Measurements from ENCODE around the gene ST8SIA3.
"Not testable (repeated sequence)": the region's sequence is repeated elsewhere in the genome, so short reads cannot be mapped to it uniquely, and the experiment has no call there.

ST8SIA3 gene

DNA sequence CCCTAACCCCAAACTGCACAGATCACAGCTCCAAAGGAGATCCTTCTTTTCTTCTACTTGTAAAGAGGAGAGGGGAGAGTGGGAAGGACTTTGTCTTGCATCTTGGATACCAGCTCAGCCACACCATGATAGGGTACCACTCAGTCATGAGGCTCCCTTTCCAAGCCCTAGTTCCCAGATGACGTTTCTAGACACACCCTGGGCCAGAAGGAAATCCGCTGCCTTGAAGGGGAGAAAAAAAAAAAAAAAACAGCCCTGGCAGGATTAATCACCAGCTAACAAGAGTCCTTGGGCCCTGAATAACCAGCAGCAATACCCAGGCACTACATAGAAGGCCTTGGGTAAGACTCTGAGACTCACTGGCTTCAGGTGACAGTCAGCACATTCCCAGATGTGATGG is 36.9 kb downstream of the ST8SIA3 start:
- no peak overlapping the region for H3K4me3 ChIP-seq (ENCODE audit: control insufficient read depth, low read depth, low read length)
- no peak for DNase-seq (ENCODE audit: low read depth)
- TF ChIP-seq CTCF (conservative IDR thresholded peaks at IDR 0.05; ENCODE audit: control insufficient read depth, insufficient read depth, low read depth, low read length), result no peak

DNA sequence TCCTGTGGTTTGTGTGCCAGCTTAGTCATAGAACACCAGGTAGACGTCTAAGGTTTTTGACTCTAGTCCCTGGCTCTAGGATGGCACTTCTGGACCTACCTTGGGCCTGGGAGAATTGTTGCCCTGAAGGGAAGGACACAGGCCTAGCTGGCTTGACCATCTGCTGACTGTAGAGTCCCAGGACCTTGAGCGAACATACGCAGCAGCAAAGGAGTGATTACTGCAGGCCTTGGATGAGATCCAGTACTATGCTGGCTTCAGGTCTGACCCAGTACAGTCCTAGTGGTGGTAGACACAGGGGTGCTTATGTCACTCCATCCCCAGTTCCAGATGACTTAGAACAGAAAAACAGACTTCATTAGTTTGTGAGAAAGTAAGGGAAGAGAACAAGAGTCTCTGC is 37.7 kb downstream of the ST8SIA3 start:
- H3K4me3 ChIP-seq (ENCODE audit: control insufficient read depth, low read depth, low read length), result no peak overlapping the region
- no peak for TF ChIP-seq CTCF (conservative IDR thresholded peaks at IDR 0.05; ENCODE audit: control insufficient read depth, insufficient read depth, low read depth, low read length)
- DNase-seq (ENCODE audit: low read depth), result no peak

DNA sequence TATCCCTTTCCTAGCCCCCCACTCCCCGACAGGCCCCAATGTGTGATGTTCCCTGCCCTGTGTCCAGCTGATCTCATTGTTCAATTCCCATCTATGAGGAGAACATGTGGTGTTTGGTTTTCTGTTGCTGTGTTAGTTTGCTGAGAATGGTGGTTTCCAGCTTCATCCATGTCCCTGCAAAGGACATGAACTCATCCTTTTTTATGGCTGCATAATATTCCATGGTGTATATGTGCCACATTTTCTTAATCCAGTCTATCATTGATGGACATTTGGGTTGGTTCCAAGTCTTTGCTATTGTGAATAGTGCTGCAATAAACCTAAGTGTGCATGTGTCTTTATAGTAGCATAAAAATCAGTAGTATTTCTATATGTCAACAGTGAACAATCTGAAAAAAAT is 42.4 kb downstream of the ST8SIA3 start:
- H3K4me3 ChIP-seq (ENCODE audit: control insufficient read depth, low read depth, low read length); DNase-seq (ENCODE audit: low read depth): not testable (repeated sequence)

GRCh38 chr18:57396831-57397230 is 44.5 kb downstream of the ST8SIA3 start:
- H3K4me3 ChIP-seq (ENCODE audit: control insufficient read depth, low read depth, low read length); DNase-seq (ENCODE audit: low read depth): not testable (repeated sequence)

DNA sequence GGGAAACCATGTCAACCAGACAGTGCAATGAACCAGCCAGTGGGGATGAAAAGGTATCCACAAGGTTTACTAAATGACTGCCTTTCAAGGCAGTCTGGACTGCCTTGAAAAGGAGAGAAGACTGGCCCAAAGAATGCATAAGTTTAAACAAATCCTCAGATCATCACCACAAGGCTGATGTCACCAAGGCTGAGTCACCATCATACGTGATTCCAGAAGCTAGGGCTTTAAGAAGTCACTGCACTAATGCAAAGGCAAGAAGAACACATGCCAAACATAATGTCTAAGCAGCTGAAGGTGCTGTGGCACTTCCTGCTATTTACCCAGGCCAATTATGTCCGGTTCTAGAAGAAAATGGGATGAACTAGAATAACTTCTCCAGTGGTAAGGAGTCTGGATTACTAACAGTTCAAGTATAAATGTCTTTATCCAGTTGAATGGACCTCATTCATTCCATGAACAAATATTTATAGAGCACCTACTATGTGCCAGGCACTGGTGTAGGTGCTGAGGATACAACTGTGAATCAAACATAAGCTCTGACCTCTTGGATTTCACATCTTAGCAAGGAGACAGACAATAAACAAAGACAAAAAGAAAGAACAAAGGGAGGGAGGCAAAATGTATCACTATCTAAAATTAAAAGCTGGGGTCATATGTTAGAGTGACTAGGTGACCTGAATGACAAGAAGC is 45.2 kb downstream of the ST8SIA3 start:
- no peak overlapping the region for H3K4me3 ChIP-seq (ENCODE audit: control insufficient read depth, low read depth, low read length)
- peak; percentile 15 for DNase-seq (ENCODE audit: low read depth)
- no peak for TF ChIP-seq CTCF (conservative IDR thresholded peaks at IDR 0.05; ENCODE audit: control insufficient read depth, insufficient read depth, low read depth, low read length)

- no peak for DNase-seq (ENCODE audit: low read depth)
- H3K4me3 ChIP-seq (ENCODE audit: control insufficient read depth, low read depth, low read length), result no peak overlapping the region
- no peak for TF ChIP-seq CTCF (conservative IDR thresholded peaks at IDR 0.05; ENCODE audit: control insufficient read depth, insufficient read depth, low read depth, low read length)
Measured at GRCh38 chr18:57404345-57404744, 52.0 kb downstream of the ST8SIA3 start.

DNA sequence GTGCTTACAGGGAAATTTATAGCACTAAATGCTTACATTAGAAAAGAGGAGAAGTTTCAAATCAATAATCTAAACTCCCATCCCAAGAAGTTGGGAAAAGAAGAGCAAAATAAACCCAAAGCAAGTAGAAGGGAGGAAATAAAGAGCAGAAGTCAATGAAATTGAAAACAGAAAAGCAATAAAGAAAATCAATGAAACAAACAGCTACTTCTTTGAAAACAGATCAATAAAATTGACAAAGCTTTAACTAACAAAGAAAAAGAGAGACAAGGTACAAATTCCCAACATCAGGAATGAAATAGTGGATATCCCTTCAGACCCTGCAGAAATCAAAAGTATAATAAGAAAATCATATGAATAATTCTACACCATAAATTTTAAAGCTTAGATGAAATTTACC is 57.3 kb downstream of the ST8SIA3 start:
- no peak overlapping the region for H3K4me3 ChIP-seq (ENCODE audit: control insufficient read depth, low read depth, low read length)
- DNase-seq (ENCODE audit: low read depth), result no peak
- no peak for TF ChIP-seq CTCF (conservative IDR thresholded peaks at IDR 0.05; ENCODE audit: control insufficient read depth, insufficient read depth, low read depth, low read length)

DNA sequence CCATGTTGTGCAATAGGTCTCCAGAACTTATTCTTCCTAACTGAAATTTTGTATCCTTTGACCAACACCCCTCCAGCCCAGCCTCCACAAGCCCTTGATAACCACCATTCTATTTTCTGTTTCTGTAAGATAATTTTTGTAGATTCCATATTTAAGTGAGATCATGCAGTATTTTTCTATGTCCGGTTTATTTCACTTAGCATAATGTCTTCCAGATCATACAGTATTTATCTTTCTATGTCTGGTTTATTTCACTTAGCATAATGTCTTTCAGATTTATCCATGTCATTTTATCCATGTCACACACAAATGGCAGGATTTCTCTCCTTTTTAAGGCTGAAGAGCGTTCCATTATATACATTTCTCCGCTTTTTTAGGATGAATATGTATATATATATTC is 58.4 kb downstream of the ST8SIA3 start:
- no peak for TF ChIP-seq CTCF (conservative IDR thresholded peaks at IDR 0.05; ENCODE audit: control insufficient read depth, insufficient read depth, low read depth, low read length)
- DNase-seq (ENCODE audit: low read depth), result no peak
- no peak overlapping the region for H3K4me3 ChIP-seq (ENCODE audit: control insufficient read depth, low read depth, low read length)
